Cerebellar nuclear complex (tissue), 1 donor: ENCODE data around the gene CERCAM.

ENCODE experiments used
- DNase-seq, 2 experiments: peaks; one replicate each; lab custom pipeline; 2025; lab: John Stamatoyannopoulos, UW

CERCAM gene

DNA sequence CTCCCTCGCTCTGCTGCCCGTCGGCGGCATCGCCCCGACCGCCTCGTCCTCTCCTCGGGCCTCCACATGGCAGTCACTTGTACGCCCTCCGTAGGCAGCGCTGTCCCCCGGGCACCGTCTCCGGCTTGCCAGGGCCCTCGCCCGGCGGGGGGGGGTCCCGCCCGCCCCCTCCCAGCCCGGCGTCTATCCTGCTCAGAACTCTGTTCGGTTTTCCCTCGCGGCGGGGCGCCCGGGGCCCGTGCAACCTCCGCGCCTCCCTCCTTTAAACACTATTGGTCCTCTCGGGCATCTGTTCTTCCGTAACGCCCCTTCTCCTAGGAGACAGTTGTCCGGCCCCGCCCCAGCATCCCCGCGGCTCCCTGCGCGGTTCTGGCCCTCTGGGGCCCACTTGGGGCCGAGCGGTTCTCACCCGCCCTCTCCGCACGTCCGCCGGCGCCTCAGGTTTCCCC lies 36.0 kb downstream of the CERCAM start:
- DNase-seq: peak in 1 of 2 experiments; percentile 19

- no peak for DNase-seq
Measured at GRCh38 chr9:128457207-128457606, 36.5 kb downstream of the CERCAM start.

- no peak for DNase-seq
Measured at GRCh38 chr9:128459011-128459410, 38.4 kb downstream of the CERCAM start.

- no peak for DNase-seq
Measured at GRCh38 chr9:128469070-128469469, 48.4 kb downstream of the CERCAM start.

GRCh38 chr9:128470560-128470959 lies 49.9 kb downstream of the CERCAM start:
- no peak for DNase-seq

- DNase-seq: no peak
Measured at GRCh38 chr9:128473104-128473503, 52.4 kb downstream of the CERCAM start.

GRCh38 chr9:128475867-128476266 lies 55.2 kb downstream of the CERCAM start:
- DNase-seq: no peak

DNA sequence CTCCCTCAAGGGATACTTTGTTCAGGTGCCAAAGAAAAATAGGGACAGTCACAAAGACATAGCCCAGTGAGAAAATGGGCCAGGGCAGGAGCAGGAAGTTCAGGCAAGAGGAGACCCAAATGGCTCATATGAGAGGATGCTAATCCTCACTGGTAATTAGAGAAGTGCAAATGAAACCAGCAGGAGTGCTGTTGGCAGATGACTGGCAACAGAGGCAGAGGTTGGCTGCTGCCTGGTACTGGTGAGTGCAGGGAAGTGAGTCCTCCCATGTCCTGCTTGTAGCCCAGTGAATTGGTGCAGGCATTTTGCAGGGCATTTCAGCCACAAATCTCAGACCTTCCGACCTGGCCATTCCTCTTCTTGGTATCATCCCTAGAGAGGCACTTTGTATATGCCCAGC lies 58.6 kb downstream of the CERCAM start:
- no peak for DNase-seq

DNA sequence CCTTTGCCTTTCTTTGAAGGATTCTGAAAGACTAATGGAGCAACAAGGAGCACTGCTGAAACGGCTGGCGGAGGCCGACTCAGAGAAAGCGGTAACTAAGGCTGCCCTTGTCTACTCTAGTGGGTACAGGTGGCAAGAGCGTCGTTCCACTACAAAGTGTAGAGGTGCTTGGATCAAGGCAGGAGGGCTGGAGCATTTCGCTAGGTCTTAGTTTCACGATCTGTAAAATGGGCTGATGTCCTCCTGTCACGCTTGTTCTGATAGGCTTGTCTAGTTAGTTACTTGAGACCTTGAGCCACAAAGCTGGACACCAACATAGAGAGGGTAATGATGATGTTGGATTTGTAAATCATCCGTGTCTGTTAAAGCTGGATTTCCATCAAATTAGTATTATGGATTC lies 60.9 kb downstream of the CERCAM start:
- no peak for DNase-seq

- no peak for DNase-seq
Measured at GRCh38 chr9:128482186-128482585, 61.5 kb downstream of the CERCAM start.

DNA sequence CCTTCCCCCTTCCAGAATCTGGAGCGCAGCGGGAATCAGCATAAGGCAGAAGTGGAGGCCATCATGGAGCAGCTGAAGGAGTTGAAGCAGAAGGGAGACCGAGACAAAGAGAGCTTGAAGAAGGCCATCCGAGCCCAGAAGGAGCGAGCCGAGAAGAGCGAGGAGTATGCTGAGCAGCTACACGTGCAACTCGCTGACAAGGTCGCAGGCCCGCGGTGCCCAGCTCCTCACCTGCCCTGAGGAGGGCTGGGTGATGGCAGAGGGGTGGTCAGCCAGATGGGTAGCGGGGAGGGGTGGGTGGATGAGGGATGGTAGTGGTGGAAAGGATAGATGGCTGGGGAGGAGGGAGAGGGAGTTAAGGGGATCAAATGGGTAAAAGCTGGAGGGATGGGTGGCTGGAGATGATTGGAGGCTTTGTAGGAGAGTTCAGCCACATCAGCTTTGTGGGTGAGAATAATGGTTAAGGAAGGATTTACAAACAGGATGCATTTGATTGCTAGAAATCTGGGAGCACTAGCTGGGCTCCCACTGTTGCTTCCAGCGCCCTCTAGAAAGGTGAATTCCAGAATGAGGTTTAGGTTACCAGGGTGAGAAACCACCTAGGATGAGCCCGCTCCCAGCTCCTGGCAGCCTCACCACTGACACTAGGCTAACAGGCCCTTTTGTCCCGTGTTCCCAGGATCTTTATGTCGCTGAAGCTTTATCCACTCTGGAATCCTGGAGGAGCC lies 64.2 kb downstream of the CERCAM start:
- no peak for DNase-seq

DNA sequence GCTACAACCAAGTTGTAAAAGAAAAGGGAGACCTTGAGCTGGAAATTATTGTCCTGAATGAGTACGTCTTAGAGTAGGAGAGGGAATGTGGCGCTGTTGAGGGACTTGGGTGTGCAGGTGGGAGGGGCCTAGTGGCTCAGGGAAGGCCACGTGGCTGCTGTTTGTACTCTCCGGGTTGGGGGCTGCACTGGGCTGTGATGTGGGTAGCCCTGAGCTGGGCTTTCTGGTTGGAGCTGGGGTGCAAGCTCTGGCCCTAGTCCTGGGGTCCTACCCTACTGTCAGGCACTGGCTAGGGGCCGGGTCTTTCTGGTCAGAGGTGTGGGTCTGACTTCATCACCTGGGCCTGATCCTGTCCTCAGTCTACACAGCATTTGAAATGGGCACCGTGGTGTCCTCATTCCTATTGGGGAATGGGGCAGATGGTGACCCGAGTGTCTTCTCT lies 64.8 kb downstream of the CERCAM start:
- DNase-seq: no peak

DNA sequence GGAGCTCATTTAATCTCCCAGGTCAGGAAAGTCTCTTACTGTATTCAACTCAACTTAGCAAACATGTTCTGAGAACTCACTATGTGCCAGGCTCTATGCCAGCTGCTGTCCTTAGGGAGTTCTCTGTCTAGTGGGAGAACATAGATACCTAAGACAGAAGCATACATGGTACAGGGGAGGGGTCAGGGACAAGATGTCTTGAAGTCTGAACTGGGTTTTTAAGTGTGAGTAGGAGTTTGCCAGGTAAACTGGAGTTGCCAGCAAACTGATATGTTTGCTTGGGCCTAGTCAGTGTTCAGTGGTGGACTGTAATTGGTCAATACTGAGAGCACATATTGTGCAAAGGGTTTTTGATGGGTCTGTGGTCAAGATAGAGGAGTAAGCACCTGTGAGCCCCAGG lies 65.5 kb downstream of the CERCAM start:
- no peak for DNase-seq
